HCT116 (cell line): ENCODE measurements around the gene C1QTNF9B. TPM values are rescaled to one million over a fixed set of nuclear protein-coding genes. Genes with fewer than 3 reads are reported as not detected.

Experiments
- ATAC-seq: fragments of 200-7000 bp; cut with Tn5 transposase; 2 replicates; pipeline ENCODE4 v1.9.1; 2020; ENCODE audit warnings: mild to moderate bottlenecking, moderate library complexity
- BruUV-seq: library from RNA; stranded (reverse); fragments of 400-500 nt; replicated peaks from 2 replicates; lab custom pipeline; 2021; lab: Mats Ljungman, UMichigan
- CTCF ChIA-PET: fragments of 300-600 bp; sonication (Branson Sonifier 250); formaldehyde crosslinking; loops from one replicate; lab custom pipeline; 2021; ENCODE audit warnings: antibody characterized with exemption; lab: Charles Lee
- POLR2A ChIA-PET: fragments of 300-600, 350-600 bp; sonication (Branson Sonifier 250); formaldehyde crosslinking; loops from one replicate; lab custom pipeline; 2021; ENCODE audit warnings: antibody characterized with exemption; lab: Charles Lee
- RAD21 ChIA-PET, 2 experiments: fragments of 300-600 bp; sonication (Branson Sonifier 250); formaldehyde crosslinking; loops; one replicate each; lab custom pipeline; 2023; ENCODE audit warnings: low total read pairs in 2 of 2; ENCODE audit not compliant: uncharacterized antibody in 2 of 2, unreplicated experiment in 2 of 2, low non-redundant PET in 1 of 2; lab: Charles Lee
- DNase-seq: peaks from one replicate; pipeline ENCODE4 v3.0.0-alpha.2; 2010; ENCODE audit warnings: low read depth, low spot score
- H2AFZ ChIP-seq: fragments of 200-600 bp; shearing (Covaris generic), sonication (generic); 2 replicates; pipeline ENCODE4 v1.6.1; 2017; ENCODE audit warnings: low read depth, mixed run types, mixed read lengths, antibody characterized with exemption, low read length; ENCODE audit not compliant: poor library complexity, severe bottlenecking
- H3K27ac ChIP-seq: 2 replicates; pipeline ENCODE4 v1.5.1; 2012; ENCODE audit warnings: low read depth, low read length
- H3K27me3 ChIP-seq: fragments of 200-600 bp; sonication (generic); 2 replicates; pipeline ENCODE4 v1.6.1; 2016; ENCODE audit warnings: mixed run types, low read length, mixed read lengths; ENCODE audit not compliant: insufficient read depth
- H3K36me3 ChIP-seq, 2 experiments: fragments of 200-500 bp in 1 of 2; fragments of 200-600 bp in 1 of 2; sonication (Bioruptor generic) in 1 of 2; sonication (generic) in 1 of 2; 2 replicates each; pipeline versions ENCODE4 v1.5.1 to v1.6.1; 2014 to 2016; ENCODE audit warnings: low read length in 2 of 2, inconsistent platforms in 1 of 2, mixed read lengths in 1 of 2, mixed run types in 1 of 2; ENCODE audit not compliant: insufficient read depth in 2 of 2, control insufficient read depth in 1 of 2
- H3K4me1 ChIP-seq, 2 experiments: fragments of 200-600 bp in 1 of 2; sonication (generic) in 1 of 2; 2 replicates each; pipeline versions ENCODE4 v1.5.1 to v1.6.1; 2012 to 2017; ENCODE audit warnings: low read length in 2 of 2, inconsistent platforms in 1 of 2, mild to moderate bottlenecking in 1 of 2, mixed read lengths in 1 of 2, mixed run types in 1 of 2, moderate library complexity in 1 of 2; ENCODE audit not compliant: insufficient read depth in 2 of 2, control insufficient read depth in 1 of 2
- H3K4me2 ChIP-seq: fragments of 200-600 bp; sonication (generic); 2 replicates; pipeline ENCODE4 v1.6.1; 2017; ENCODE audit warnings: mixed run types, low read length, mixed read lengths
- H3K4me3 ChIP-seq, 2 experiments: fragments of 200-600 bp in 1 of 2; sonication (generic) in 1 of 2; replicated peaks in 1 of 2; 2 replicates each; pipeline ENCODE4 v1.5.1; 2011 to 2016; ENCODE audit warnings: low read length in 2 of 2, control low read depth in 1 of 2, low read depth in 1 of 2, mild to moderate bottlenecking in 1 of 2, mixed read lengths in 1 of 2, mixed run types in 1 of 2
- H3K79me2 ChIP-seq: fragments of 200-600 bp; sonication (generic); 2 replicates; pipeline ENCODE4 v1.6.1; 2017; ENCODE audit warnings: mild to moderate bottlenecking, mixed run types, low read length, moderate library complexity, mixed read lengths; ENCODE audit not compliant: insufficient read depth
- H3K9ac ChIP-seq: fragments of 200-600 bp; sonication (generic); 2 replicates; pipeline ENCODE4 v1.6.1; 2016; ENCODE audit warnings: low read length, mixed read lengths
- H3K9me2 ChIP-seq: fragments of 200-600 bp; sonication (generic), shearing (Covaris generic); 2 replicates; pipeline ENCODE4 v1.6.1; 2017; ENCODE audit warnings: mixed run types, mild to moderate bottlenecking, moderate library complexity; ENCODE audit not compliant: insufficient read depth
- H3K9me3 ChIP-seq, 2 experiments: fragments of 200-500 bp in 1 of 2; fragments of 200-600 bp in 1 of 2; sonication (Bioruptor generic) in 1 of 2; sonication (generic) in 1 of 2; 2 replicates each; pipeline ENCODE4 v1.6.1; 2014 to 2017; ENCODE audit warnings: low read length in 2 of 2, mixed read lengths in 2 of 2, inconsistent platforms in 1 of 2, low read depth in 1 of 2, mild to moderate bottlenecking in 1 of 2, mixed run types in 1 of 2, moderate library complexity in 1 of 2; ENCODE audit not compliant: control insufficient read depth in 1 of 2, insufficient read depth in 1 of 2
- H4K20me1 ChIP-seq: fragments of 200-600 bp; sonication (generic), shearing (Covaris generic); 2 replicates; pipeline ENCODE4 v1.6.1; 2017; ENCODE audit warnings: mixed run types, mild to moderate bottlenecking, moderate library complexity; ENCODE audit not compliant: insufficient read depth
- ATF3 ChIP-seq: IDR thresholded peaks from 2 replicates; pipeline ENCODE4 v1.6.1; 2012
- CBX3 ChIP-seq: IDR thresholded peaks from 2 replicates; pipeline ENCODE4 v1.6.1; 2012; ENCODE audit warnings: low read depth
- CEBPB ChIP-seq: IDR thresholded peaks from 2 replicates; pipeline ENCODE4 v1.6.1; 2012; ENCODE audit warnings: low read depth
- CTCF ChIP-seq, 3 experiments: fragments of 200-600 bp in 1 of 3; sonication (generic) in 1 of 3; IDR thresholded peaks in 2 of 3; conservative IDR thresholded peaks in 1 of 3; 2 replicates each; pipeline ENCODE4 v1.5.1; 2012 to 2017; ENCODE audit warnings: low read depth in 2 of 3, low read length in 2 of 3, antibody characterized with exemption in 1 of 3, borderline replicate concordance in 1 of 3, control low read depth in 1 of 3, mild to moderate bottlenecking in 1 of 3, mixed read lengths in 1 of 3, mixed run types in 1 of 3, moderate library complexity in 1 of 3; ENCODE audit not compliant: insufficient read depth in 1 of 3
- EGR1 ChIP-seq: IDR thresholded peaks from 2 replicates; pipeline ENCODE4 v1.6.1; 2012; ENCODE audit warnings: low read depth
- ELF1 ChIP-seq: IDR thresholded peaks from 2 replicates; pipeline ENCODE4 v1.6.1; 2012; ENCODE audit warnings: low read depth, borderline replicate concordance
- EZH2 ChIP-seq: fragments of 200-600 bp; sonication (generic); IDR thresholded peaks from 2 replicates; pipeline ENCODE4 v1.6.1; 2017; ENCODE audit warnings: antibody characterized with exemption, mixed run types
- EZH2phosphoT487 ChIP-seq: fragments of 200-600 bp; IDR thresholded peaks from 2 replicates; pipeline ENCODE4 v1.6.1; 2018; ENCODE audit warnings: antibody characterized with exemption, borderline replicate concordance
- FOSL1 ChIP-seq: IDR thresholded peaks from 2 replicates; pipeline ENCODE4 v1.6.1; 2012; ENCODE audit warnings: low read depth
- JUND ChIP-seq: IDR thresholded peaks from 2 replicates; pipeline ENCODE4 v1.6.1; 2012
- MAX ChIP-seq: IDR thresholded peaks from 2 replicates; pipeline ENCODE4 v1.6.1; 2012
- RAD21 ChIP-seq: IDR thresholded peaks from 2 replicates; pipeline ENCODE4 v1.6.1; 2012; ENCODE audit warnings: low read depth, mild to moderate bottlenecking
- REST ChIP-seq: IDR thresholded peaks from 2 replicates; pipeline ENCODE4 v1.6.1; 2012; ENCODE audit warnings: low read depth
- SIN3A ChIP-seq: IDR thresholded peaks from 2 replicates; pipeline ENCODE4 v1.6.1; 2012; ENCODE audit warnings: low read depth
- SP1 ChIP-seq: IDR thresholded peaks from 2 replicates; pipeline ENCODE4 v1.6.1; 2012; ENCODE audit warnings: low read depth
- TCF7L2 ChIP-seq: IDR thresholded peaks from 2 replicates; pipeline ENCODE4 v1.7.0; 2011; ENCODE audit warnings: borderline replicate concordance, inconsistent platforms; ENCODE audit not compliant: insufficient read depth, insufficient read length; ENCODE audit errors: extremely low read depth
- ZBTB33 ChIP-seq: IDR thresholded peaks from 2 replicates; pipeline ENCODE4 v1.6.1; 2011; ENCODE audit warnings: mild to moderate bottlenecking, low read length, moderate library complexity; ENCODE audit not compliant: insufficient replicate concordance; ENCODE audit errors: extremely low read depth
- ZFX ChIP-seq: fragments of 450-650 bp; IDR thresholded peaks from 2 replicates; pipeline ENCODE4 v1.6.1; 2017
- ZNF274 ChIP-seq: fragments of 200-500 bp; sonication (Bioruptor generic); IDR thresholded peaks from 2 replicates; pipeline ENCODE4 v1.6.1; 2014; ENCODE audit warnings: mild to moderate bottlenecking, low read depth, low read length, inconsistent platforms
- intact Hi-C: fragments of 100-400 bp; cut with micrococcal nuclease; formaldehyde crosslinking; loops from 2 replicates; pipeline ENCODE4 v1.10.0; 2022
- total RNA-seq: library from RNA; stranded (reverse); gene quantifications from one replicate; pipeline ENCODE4 v1.2.1, GENCODE V29; 2021; ENCODE audit not compliant: unreplicated experiment

C1QTNF9B gene
- total RNA-seq, 1 experiment from 2014 or later = not detected

GRCh38 chr13:23856008-23856750, 41.1 kb downstream of the C1QTNF9B start:
- Histone ChIP-seq H2AFZ (no peak overlapping the region), H3K27ac (no peak overlapping the region), H3K36me3 (peaks cover 0 to 2% of the 10 kb centered on the region in 2 experiments; a peak in 1 of 4 replicates), H3K27me3 (no peaks in the 10 kb centered on the region), H3K4me2 (no peak overlapping the region), H4K20me1 (no peaks in the 10 kb centered on the region), H3K4me3 (no peak overlapping the region), H3K9me3 (no peaks in the 10 kb centered on the region), H3K4me1 (no peaks in the 10 kb centered on the region), H3K9ac (no peak overlapping the region), H3K9me2 (no peaks in the 10 kb centered on the region), H3K79me2 (no peaks in the 10 kb centered on the region)
- ChIA-PET RAD21 (no interaction called here), CTCF (no interaction called here), POLR2A (no interaction called here)
- no peak for ATAC-seq
- BruUV-seq = no TSS peak
- DNase-seq = no peak
- intact Hi-C loops = no loop called here
- no peak for TF ChIP-seq SIN3A
- TF ChIP-seq ATF3 = no peak
- TF ChIP-seq FOSL1 = no peak
- no peak for TF ChIP-seq ZFX
- TF ChIP-seq CBX3 = no peak
- no peak for TF ChIP-seq CTCF (IDR thresholded peaks at IDR 0.05 in 2 of 3, conservative IDR thresholded peaks at IDR 0.05 in 1 of 3; ENCODE audit: borderline replicate concordance in 1 of 3, insufficient read depth in 1 of 3, low read depth in 2 of 3, low read length in 2 of 3)
- no peak for TF ChIP-seq EZH2phosphoT487
- TF ChIP-seq REST = no peak
- no peak for TF ChIP-seq TCF7L2
- TF ChIP-seq ZBTB33 = no peak
- no peak for TF ChIP-seq EZH2
- no peak for TF ChIP-seq JUND
- TF ChIP-seq CEBPB = no peak
- TF ChIP-seq SP1 = no peak
- no peak for TF ChIP-seq MAX
- TF ChIP-seq ZNF274 = no peak
- TF ChIP-seq RAD21 = no peak
- no peak for TF ChIP-seq ELF1
- TF ChIP-seq EGR1 = no peak
